IMR-90 (cell line): ENCODE data around the gene SYCE3. TPM values are rescaled to one million over a fixed set of nuclear protein-coding genes. Genes with fewer than 3 reads are reported as not detected.

Experiments
- ATAC-seq: fragments of 200-7000 bp; cut with Tn5 transposase; 2 replicates; pipeline ENCODE4 v1.9.1; 2020; ENCODE audit warnings: low read depth, mild to moderate bottlenecking, moderate library complexity
- BruUV-seq: library from RNA; stranded (reverse); fragments of 400-500 nt; replicated peaks from 2 replicates; lab custom pipeline; 2021; lab: Mats Ljungman, UMichigan
- CTCF ChIA-PET: fragments of 300-600 bp; formaldehyde crosslinking; extraction: SDS; loops from one replicate; lab custom pipeline; 2021; ENCODE audit warnings: antibody characterized with exemption; lab: Yijun Ruan, JAX
- POLR2A ChIA-PET: fragments of 300-600 bp; sonication (Branson Sonifier 250); formaldehyde crosslinking; loops from one replicate; lab custom pipeline; 2022; ENCODE audit warnings: antibody characterized with exemption; ENCODE audit not compliant: unreplicated experiment; lab: Charles Lee
- DNase-seq: peaks from one replicate; pipeline ENCODE4 v3.0.0; 2013
- H2AFZ ChIP-seq: replicated peaks from 2 replicates; pipeline ENCODE3; 2013; ENCODE audit warnings: low read length, mild to moderate bottlenecking; ENCODE audit not compliant: poor library complexity
- H2AK5ac ChIP-seq: 2 replicates; pipeline ENCODE4 v1.6.1; 2013; ENCODE audit warnings: low read depth, low read length, inconsistent platforms
- H2AK9ac ChIP-seq: replicated peaks from 2 replicates; pipeline ENCODE3; 2013; ENCODE audit warnings: mild to moderate bottlenecking, low read depth, low read length, moderate library complexity; ENCODE audit not compliant: poor library complexity
- H2BK120ac ChIP-seq: 2 replicates; pipeline ENCODE4 v1.6.1; 2013; ENCODE audit warnings: low read depth, low read length, inconsistent platforms
- H2BK15ac ChIP-seq: 3 replicates; pipeline ENCODE4 v1.6.1; 2013; ENCODE audit warnings: low read depth, low read length, inconsistent platforms
- H2BK20ac ChIP-seq: 2 replicates; pipeline ENCODE4 v1.6.1; 2013; ENCODE audit warnings: low read depth, mild to moderate bottlenecking, inconsistent platforms, low read length, moderate library complexity
- H2BK5ac ChIP-seq: 2 replicates; pipeline ENCODE4 v1.6.1; 2013; ENCODE audit warnings: mild to moderate bottlenecking, low read depth, low read length, inconsistent platforms; ENCODE audit not compliant: poor library complexity, severe bottlenecking
- H3K14ac ChIP-seq: replicated peaks from 2 replicates; pipeline ENCODE4 v1.6.1; 2013; ENCODE audit warnings: low read depth, low read length, inconsistent platforms
- H3K18ac ChIP-seq: 2 replicates; pipeline ENCODE4 v1.6.1; 2013; ENCODE audit warnings: low read depth, low read length, control low read depth
- H3K23ac ChIP-seq: 2 replicates; pipeline ENCODE4 v1.6.1; 2013; ENCODE audit warnings: low read depth, low read length, inconsistent platforms
- H3K27ac ChIP-seq: 2 replicates; pipeline ENCODE4 v1.5.1; 2013; ENCODE audit warnings: mild to moderate bottlenecking, control low read depth, low read length; ENCODE audit not compliant: insufficient read depth
- H3K27me3 ChIP-seq: 2 replicates; pipeline ENCODE4 v1.6.1; 2013; ENCODE audit warnings: low read length; ENCODE audit not compliant: control insufficient read depth, insufficient read depth
- H3K36me3 ChIP-seq: 2 replicates; pipeline ENCODE4 v1.6.1; 2013; ENCODE audit warnings: low read length, mixed read lengths; ENCODE audit not compliant: control insufficient read depth, insufficient read depth
- H3K4ac ChIP-seq: 2 replicates; pipeline ENCODE4 v1.6.1; 2013; ENCODE audit warnings: low read depth, low read length, inconsistent platforms
- H3K4me1 ChIP-seq: 2 replicates; pipeline ENCODE4 v1.6.1; 2013; ENCODE audit warnings: low read length, mixed read lengths; ENCODE audit not compliant: control insufficient read depth, insufficient read depth
- H3K4me2 ChIP-seq: 2 replicates; pipeline ENCODE4 v1.6.1; 2013; ENCODE audit warnings: low read depth, mild to moderate bottlenecking, control low read depth, low read length, moderate library complexity
- H3K4me3 ChIP-seq: 2 replicates; pipeline ENCODE4 v1.5.1; 2013; ENCODE audit warnings: low read depth, mild to moderate bottlenecking, control low read depth, low read length, moderate library complexity; ENCODE audit not compliant: insufficient read depth
- H3K56ac ChIP-seq: 2 replicates; pipeline ENCODE4 v1.6.1; 2013; ENCODE audit warnings: low read length, inconsistent platforms; ENCODE audit not compliant: insufficient read depth; ENCODE audit errors: extremely low read depth
- H3K79me1 ChIP-seq, 2 experiments: 2 replicates each; pipeline ENCODE4 v1.6.1; 2013; ENCODE audit warnings: low read length in 2 of 2, inconsistent platforms in 1 of 2, low read depth in 1 of 2
- H3K9ac ChIP-seq: 2 replicates; pipeline ENCODE4 v1.6.1; 2013; ENCODE audit warnings: low read depth, low read length, control low read depth
- H3K9me1 ChIP-seq: 2 replicates; pipeline ENCODE4 v1.6.1; 2013; ENCODE audit warnings: low read length, inconsistent platforms; ENCODE audit not compliant: insufficient read depth
- H3K9me3 ChIP-seq: 2 replicates; pipeline ENCODE4 v1.6.1; 2013; ENCODE audit warnings: low read length; ENCODE audit not compliant: control insufficient read depth, insufficient read depth
- H4K20me1 ChIP-seq: 2 replicates; pipeline ENCODE4 v1.6.1; 2013; ENCODE audit warnings: low read length, inconsistent platforms; ENCODE audit not compliant: insufficient read depth
- H4K5ac ChIP-seq: 2 replicates; pipeline ENCODE4 v1.6.1; 2013; ENCODE audit warnings: mild to moderate bottlenecking, low read depth, low read length, control low read depth
- H4K8ac ChIP-seq, 2 experiments: 2 replicates each; pipeline ENCODE4 v1.6.1; 2013; ENCODE audit warnings: low read depth in 2 of 2, low read length in 2 of 2, control low read depth in 1 of 2, inconsistent platforms in 1 of 2
- H4K91ac ChIP-seq: 2 replicates; pipeline ENCODE4 v1.6.1; 2013; ENCODE audit warnings: low read depth, low read length, inconsistent platforms; ENCODE audit not compliant: insufficient read depth
- BHLHE40 ChIP-seq: fragments of 150-350 bp; IDR thresholded peaks from 2 replicates; pipeline ENCODE4 v1.6.1; 2016; ENCODE audit warnings: mild to moderate bottlenecking, low read depth, low read length
- CEBPB ChIP-seq: IDR thresholded peaks from 2 replicates; pipeline ENCODE4 v1.6.1; 2012; ENCODE audit warnings: low read depth, low read length, improper control_type of control experiment
- FOS ChIP-seq: fragments of 150-350 bp; IDR thresholded peaks from 2 replicates; pipeline ENCODE4 v1.6.1; 2016; ENCODE audit warnings: low read depth, low read length
- MAZ ChIP-seq: IDR thresholded peaks from 2 replicates; pipeline ENCODE4 v1.6.1; 2012; ENCODE audit warnings: low read depth, mild to moderate bottlenecking, low read length, improper control_type of control experiment, moderate library complexity, borderline replicate concordance
- POLR2A ChIP-seq: IDR thresholded peaks from 2 replicates; pipeline ENCODE4 v1.6.1; 2012; ENCODE audit warnings: mild to moderate bottlenecking, low read depth, low read length
- RFX5 ChIP-seq: IDR thresholded peaks from 2 replicates; pipeline ENCODE4 v1.8.0; 2012; ENCODE audit warnings: low read depth, mild to moderate bottlenecking, low read length, moderate library complexity
- WGBS, 2 experiments: methylation state at CpG; one replicate each; pipeline versions ENCODE4 v1.1.5 to v1.1.7; 2013; ENCODE audit warnings: missing lambda C conversion rate in 2 of 2; ENCODE audit not compliant: insufficient read length in 1 of 2; ENCODE audit errors: extremely low coverage in 2 of 2; 5-methylcytosine and 5-hydroxymethylcytosine counted together
- dilution Hi-C: fragments of 300-500 bp; cut with HindIII; formaldehyde crosslinking; loops from one replicate; pipeline ENCODE4 v1.14.3; 2018; ENCODE audit warnings: low sequenced_read_pairs; ENCODE audit not compliant: unreplicated experiment
- in situ Hi-C: fragments of 300-500 bp; cut with MboI; formaldehyde crosslinking; loops from 3 replicates; pipeline ENCODE4 v1.14.3; 2019; ENCODE audit warnings: low sequenced_read_pairs, inconsistent platforms, mixed read lengths
- intact Hi-C: fragments of 100-400 bp; cut with micrococcal nuclease; formaldehyde crosslinking; loops from 2 replicates; pipeline ENCODE4 v1.10.0; 2022
- polyA plus RNA-seq, 3 experiments: library from polyadenylated mRNA; depleted of rRNA; stranded (reverse); fragments of >200 nt; gene quantifications; 2 replicates each; pipeline ENCODE4 v1.2.3, GENCODE V29; 2012; ENCODE audit warnings: low replicate concordance in 1 of 3
- total RNA-seq: library from RNA; depleted of rRNA; stranded (reverse); fragments of >200 nt; gene quantifications from 2 replicates; pipeline ENCODE4 v1.2.3, GENCODE V29; 2012
- TF ChIP-seq, protein P1 (sequence below): fragments of 150-350 bp; IDR thresholded peaks from 2 replicates; pipeline ENCODE4 v1.6.1; 2016; ENCODE audit warnings: low read depth, mild to moderate bottlenecking, low read length, moderate library complexity, borderline replicate concordance

Gene SYCE3
- total and polyA plus RNA-seq, 2 of the 4 experiments (the other 2 are of a cell fraction) = not detected

DNA sequence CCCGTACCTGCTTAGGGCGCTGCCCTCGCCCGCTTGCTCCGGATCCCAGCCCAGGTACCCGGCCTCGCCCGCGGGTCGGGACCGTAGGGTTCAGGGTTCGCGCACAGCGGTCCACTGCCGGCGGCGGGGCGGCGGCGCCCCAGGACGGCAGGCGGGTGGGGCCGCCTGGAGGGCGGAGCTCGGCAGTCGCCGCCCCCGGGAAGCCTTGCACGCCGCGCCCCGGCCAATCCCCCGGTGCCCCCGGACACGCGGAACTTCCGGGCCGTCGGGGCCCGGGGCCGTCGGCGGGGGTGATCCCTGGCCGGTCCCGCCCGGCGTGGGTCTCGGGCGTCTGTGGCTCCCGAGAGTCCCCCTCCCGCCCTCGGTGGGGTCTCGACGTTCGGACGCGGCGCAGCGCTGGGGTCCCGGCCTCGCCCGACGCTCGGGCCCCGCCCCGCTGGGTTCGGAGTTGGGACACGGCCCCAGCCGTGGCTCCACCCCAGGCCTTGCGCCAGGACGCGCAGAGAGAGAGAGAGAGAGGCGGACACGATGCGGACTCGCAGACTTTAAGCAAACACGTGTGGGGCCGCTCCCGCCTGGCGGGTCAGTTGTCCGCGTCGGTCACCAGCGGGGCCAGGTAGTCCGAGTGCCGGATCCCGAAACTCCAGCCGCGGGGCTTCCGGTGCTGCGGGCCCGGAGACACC is 32.7 kb downstream of the SYCE3 start, which contains the start of gene TYMP:
Gene TYMP (minus strand): TSS at position 116 of the 683 bp plus-strand sequence. CDS start 303 bp downstream, outside the sequence.
- Histone ChIP-seq H3K27ac (no peak within 1 kb of the TSS; the same call in 1 of the 2 replicates), H4K20me1 (no peaks in the 10 kb centered on the region), H4K8ac (peak within 1 kb of the TSS; percentile 53 to 91; a peak in 3 of 4 replicates), H4K5ac (peak within 1 kb of the TSS; percentile 49), H3K9ac (no peak within 1 kb of the TSS), H3K4me2 (peak within 1 kb of the TSS; percentile 69), H3K9me3 (no peaks in the 10 kb centered on the region), H3K14ac (peak within 1 kb of the TSS; percentile 42; the same call in 1 of the 2 replicates), H3K36me3 (no peaks in the 10 kb centered on the region), H3K9me1 (peaks cover 13% of the 10 kb centered on the region; the same call in 1 of the 2 replicates), H3K79me1 (peaks cover 4 to 20% of the 10 kb centered on the region in 2 experiments; a peak in 2 of 4 replicates), H2BK5ac (no peak within 1 kb of the TSS), H2AK9ac (peak within 1 kb of the TSS; percentile 96), H2AFZ (peak within 1 kb of the TSS; percentile 89), H3K56ac (0 out of 2 replicates have a peak within 1 kb of the TSS, but pooled peaks have one; percentile 12), H2BK120ac (peak within 1 kb of the TSS; percentile 27; the same call in 1 of the 2 replicates), H3K4ac (peak within 1 kb of the TSS; percentile 82), H3K4me3 (peak within 1 kb of the TSS; percentile 21), H2BK15ac (no peak within 1 kb of the TSS; the same call in 2 of the 3 replicates), H2BK20ac (no peak within 1 kb of the TSS), H3K4me1 (peaks cover 19% of the 10 kb centered on the region), H3K18ac (no peak within 1 kb of the TSS), H3K23ac (peak within 1 kb of the TSS; percentile 72; the same call in 1 of the 2 replicates), H4K91ac (peak within 1 kb of the TSS; percentile 77), H2AK5ac (peak within 1 kb of the TSS; percentile 81), H3K27me3 (peaks cover 5% of the 10 kb centered on the region; the same call in 1 of the 2 replicates)
- CTCF ChIA-PET = no interaction called here
- POLR2A ChIA-PET = interaction anchor here (0.6 kb wide), 1 partner anchor 14 kb away, joined by 3 read pairs; no protein-coding TSS in a partner anchor
- WGBS, 2 experiments = 4% methylated on average over 46 of the region's 92 CpGs; no CpG with 5 or more reads in 1 of the 2 experiments
- dilution Hi-C loops = no loop called here
- in situ Hi-C loops = loop anchor here (5.0 kb wide), 1 partner anchor 47 kb away; the partner anchor contains the start of gene CPT1B
- TF ChIP-seq RFX5 (no peak), BHLHE40 (0 out of 2 replicates have a peak, but pooled peaks have one; percentile 27), CEBPB (no peak), FOS (no peak), MAZ (0 out of 2 replicates have a peak, but pooled peaks have one; percentile 10), POLR2A (no peak)
- TF ChIP-seq, protein P1, sequence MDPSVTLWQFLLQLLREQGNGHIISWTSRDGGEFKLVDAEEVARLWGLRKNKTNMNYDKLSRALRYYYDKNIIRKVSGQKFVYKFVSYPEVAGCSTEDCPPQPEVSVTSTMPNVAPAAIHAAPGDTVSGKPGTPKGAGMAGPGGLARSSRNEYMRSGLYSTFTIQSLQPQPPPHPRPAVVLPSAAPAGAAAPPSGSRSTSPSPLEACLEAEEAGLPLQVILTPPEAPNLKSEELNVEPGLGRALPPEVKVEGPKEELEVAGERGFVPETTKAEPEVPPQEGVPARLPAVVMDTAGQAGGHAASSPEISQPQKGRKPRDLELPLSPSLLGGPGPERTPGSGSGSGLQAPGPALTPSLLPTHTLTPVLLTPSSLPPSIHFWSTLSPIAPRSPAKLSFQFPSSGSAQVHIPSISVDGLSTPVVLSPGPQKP = no peak
- DNase-seq = peak; percentile 44
- ATAC-seq = peak; percentile 4
- intact Hi-C loops = loop anchor here (5.0 kb wide), 1 partner anchor 52 kb away; the partner anchor contains the start of gene CHKB
- BruUV-seq = no TSS peak
